ENCODE measurements around the gene CDC14B.
"Not testable (repeated sequence)": the region's sequence is repeated elsewhere in the genome, so short reads cannot be mapped to it uniquely, and the experiment has no call there.

Gene CDC14B

DNA sequence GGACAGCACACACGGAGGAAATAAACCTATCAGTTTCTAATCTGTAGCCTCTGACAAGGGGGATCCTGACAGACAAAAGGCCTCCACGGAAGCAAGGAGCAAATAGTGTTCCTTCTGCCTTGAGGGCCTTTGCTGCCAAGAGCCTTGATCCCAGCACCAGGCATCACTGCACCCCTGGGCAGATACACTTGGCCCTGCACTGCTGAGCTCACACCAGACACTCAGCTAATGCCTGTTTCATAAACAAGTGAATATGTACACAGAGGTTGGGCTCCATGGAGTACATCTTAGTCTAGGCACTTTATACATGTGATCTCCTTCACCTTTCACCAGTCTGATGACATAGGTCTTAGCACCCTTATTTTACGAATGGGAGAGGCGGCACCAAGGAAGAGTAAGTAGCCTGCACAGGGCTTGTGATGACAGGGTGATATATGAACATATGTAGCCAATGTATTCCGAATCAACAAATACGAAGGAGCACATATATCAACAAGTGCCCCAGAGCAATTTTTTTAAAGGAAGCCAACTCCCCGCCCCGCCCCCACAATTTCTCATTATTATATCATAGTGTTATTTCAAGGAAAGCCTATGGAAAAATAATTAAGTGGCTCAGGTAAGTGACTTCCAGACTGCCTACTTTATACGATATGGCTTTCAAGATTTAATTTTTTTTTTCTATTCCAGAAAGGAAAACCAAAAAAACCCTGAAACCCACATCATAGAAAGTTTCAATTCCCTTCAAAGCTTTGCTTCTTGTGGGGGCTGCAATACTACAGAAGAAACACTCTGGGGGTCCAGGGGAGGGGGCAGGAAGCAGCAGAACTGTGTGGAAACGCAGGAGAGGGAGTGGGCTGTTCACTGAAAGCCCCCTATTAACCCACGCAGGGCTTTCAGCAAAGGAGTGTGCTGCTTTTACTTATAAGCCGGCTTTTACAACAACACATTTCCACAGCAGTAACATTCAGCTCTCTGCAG is 32.0 kb downstream of the CDC14B start:
- DNase-seq (ENCODE audit: low read depth, low spot score) = no peak

DNA sequence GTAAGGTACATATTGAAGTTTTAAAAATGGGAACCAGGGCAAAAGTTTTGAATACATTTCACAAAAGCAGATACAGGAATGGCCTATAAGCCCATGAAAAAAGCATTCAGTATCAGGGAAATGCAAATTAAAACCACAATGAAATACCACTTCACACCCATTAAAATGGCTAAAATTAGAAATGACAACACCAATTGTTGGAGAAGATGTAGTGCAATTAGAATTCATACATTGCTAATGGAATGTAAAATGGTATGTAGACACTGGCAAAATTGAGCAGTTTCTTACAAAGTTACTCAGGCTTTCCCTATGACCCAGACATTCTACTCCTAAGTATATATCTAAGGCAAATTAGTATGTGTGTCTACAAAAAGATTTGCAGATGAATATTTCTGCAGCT is 34.2 kb downstream of the CDC14B start:
- no peak for DNase-seq (ENCODE audit: low read depth, low spot score)

DNA sequence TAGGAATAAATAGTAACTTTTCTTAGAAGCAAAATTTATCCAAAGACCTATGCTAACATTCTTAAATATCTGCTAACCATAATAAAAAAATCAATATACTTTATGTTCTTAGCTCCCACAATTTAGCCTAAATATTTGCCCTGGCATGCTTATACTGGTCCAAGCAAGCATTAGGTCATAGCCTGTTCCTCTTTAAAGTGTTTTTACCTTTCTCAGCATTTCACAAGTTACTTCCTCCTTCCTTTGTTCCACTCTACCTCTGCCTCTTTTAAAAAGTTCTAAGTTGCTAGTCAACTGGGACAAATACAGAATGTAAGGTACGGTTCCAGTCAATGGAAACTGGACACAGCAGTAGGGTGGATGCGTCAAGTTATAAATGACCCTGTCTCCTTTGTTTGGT is 37.4 kb downstream of the CDC14B start:
- DNase-seq (ENCODE audit: low read depth, low spot score) = not testable (repeated sequence)

DNA sequence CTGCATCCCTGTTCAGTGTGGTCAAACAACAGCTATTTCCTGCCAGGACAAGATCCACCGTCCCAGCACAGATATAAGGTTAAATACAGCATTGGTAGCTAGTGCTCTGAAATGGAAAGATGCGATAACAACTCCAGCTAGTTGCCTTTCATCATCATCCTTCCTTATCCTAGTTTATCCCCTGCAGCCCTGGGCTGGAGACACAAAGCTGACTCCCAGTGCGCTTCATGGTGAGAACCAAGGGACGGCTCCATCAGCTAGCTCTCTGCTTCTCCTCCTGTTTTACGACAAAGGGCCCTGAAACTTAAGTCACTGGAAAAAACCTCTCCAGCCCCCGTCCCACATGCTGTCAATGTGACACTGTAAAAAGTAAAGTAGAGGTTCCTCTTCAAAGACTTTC is 37.9 kb downstream of the CDC14B start:
- no peak for DNase-seq (ENCODE audit: low read depth, low spot score)

DNA sequence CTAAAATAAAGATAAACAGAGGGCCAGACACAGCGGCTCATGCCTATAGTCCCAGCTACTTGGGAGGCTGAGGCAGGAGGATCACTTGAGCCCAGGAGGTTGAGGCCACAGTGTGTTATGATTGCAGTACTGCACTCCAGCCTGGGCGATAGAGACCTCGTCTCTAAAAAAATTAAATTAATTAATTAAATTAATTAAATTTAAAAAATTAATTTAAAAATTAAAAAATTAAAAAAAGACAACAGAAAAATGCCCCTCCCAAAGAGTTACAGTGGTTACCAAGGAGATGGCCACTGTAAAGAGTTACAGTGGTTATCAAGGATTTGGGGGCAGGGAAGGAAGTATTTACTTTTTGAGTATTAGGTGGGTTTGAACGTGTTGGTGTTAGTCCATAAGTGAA is 38.3 kb downstream of the CDC14B start:
- no peak for DNase-seq (ENCODE audit: low read depth, low spot score)

DNA sequence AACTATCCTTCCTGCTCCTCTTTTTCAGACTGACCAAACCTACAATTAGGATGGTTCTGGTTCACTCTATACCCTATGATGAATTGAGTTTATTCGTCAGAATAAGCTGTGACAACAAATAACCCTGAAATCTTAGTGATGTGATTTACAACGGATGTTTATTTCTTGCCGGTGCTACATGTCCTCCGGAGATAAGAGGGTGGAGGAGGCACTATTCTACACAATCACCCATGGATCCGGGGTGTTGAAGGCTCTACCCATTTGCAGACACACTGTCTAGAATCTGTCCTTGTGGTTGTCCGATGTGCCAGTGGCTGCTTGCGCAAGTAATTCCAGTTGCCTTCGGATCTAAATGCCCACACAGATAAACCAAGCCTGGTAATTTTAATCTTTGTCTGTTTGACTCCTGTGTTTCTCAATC is 44.7 kb downstream of the CDC14B start:
- DNase-seq (ENCODE audit: low read depth, low spot score) = no peak

DNA sequence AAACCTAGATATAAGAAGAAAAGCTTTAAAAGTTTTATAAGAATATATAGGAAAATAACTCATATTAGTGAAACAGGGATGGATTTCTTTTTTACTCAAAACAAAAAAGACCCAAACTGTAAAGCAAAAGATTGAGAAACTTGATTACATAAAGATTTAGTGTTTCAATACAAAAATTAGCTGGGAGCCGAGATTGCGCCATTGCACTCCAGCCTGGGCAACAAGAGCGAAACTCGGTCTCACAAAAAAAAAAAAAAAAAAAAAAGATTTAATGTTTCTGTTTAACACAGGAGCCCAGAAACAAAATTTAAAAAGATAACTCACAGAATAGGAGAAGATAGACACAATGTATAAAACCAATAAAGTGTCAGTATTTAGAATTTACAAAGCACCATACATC is 45.2 kb downstream of the CDC14B start:
- no peak for DNase-seq (ENCODE audit: low read depth, low spot score)

DNA sequence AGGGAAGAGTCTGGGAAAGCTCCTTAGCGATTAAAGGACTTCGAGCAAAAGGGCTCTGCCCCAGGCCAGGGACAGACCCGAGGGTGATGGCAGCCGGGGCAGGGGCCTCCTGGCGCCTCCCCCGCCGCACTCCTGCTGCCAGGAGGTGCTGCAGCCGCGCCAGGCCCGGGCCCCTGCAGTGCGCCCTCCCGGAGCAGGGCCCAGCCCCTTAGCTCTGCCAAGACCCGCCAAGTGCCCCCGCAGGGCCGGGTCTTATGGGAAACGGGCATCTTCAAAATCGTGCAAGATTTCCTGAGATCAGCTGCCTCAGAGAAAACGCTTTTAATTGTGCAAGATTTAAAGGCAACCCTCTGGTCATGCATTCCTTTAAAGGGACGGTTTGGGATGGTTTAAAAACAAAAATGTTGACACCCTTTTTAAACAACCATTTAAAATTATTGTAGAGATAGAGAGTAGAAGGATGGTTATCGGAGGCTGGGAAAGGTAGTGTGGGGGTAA is 52.4 kb downstream of the CDC14B start:
- DNase-seq (ENCODE audit: low read depth, low spot score) = no peak

DNA sequence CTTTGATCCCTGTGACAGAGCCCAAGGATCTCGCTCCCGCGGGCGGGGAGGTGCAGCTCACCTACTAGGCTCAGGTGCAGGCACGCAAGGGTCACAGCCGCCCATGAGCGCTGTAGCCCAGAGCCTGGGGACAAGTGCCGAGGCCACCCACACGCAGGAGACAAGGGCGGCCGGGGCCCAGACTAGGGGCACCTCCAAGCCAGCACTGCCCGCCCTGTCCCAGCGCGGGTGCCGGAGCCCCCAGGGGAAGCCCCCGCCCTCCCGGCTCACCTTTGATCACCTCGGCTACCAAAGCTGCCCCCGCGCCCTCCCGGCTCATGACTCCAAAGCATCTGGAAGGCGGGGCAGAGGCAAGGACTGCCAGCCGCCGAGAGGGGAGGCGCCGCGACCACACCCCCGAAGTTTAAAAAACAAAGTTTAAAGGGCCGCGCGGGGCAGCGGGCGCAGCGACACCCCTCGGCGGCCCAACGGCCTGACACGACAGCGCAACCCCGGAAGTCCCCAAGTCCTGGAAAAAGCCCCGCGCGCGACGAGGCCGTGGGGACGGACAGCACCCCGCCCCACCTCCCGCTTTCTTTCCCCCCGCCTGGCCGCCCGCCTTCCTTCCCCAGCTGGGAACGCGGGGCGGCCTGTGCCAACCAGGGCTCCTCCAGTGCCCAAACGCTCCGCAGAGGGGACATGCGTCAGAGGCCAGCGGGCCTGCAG is 53.0 kb downstream of the CDC14B start:
- peak; percentile 50 for DNase-seq (ENCODE audit: low read depth, low spot score)

DNA sequence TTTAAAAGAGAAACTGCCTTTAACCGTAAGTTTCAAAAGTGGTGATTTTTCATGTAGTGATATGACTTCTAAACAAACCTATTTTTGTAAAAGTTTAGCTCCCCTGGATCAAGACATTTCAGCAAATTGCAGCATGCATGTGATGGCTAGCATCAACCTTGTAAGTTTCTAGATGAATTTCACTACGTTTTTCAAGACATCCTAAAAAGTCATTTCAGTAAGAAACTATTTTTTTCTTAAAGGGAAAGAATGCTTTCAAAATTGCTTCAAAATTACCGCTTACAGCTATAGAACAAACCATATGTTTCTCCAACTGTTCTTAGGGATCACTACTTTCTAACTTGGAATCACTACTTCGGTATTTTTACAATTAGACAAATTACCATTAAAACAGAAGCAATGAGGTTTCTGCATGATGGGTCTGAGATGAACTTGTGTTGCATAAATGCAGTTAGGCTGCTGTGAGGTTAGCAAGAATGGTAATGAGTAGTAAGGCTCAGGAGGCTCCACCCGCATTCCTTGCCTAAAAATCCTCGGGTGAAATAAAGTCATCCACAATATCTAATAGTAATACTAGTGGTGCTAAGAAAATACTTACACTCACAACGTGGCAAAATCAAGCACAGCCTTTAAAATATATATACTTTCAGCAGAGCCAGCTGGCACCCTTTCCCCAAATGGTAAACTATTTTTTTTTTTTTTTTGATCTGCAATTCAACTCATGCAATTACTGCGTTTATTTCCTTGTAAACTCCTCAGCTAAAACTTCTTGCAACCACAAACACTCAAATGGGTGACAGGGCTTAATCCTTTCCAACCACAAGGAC is 53.8 kb downstream of the CDC14B start:
- DNase-seq (ENCODE audit: low read depth, low spot score) = no peak

DNA sequence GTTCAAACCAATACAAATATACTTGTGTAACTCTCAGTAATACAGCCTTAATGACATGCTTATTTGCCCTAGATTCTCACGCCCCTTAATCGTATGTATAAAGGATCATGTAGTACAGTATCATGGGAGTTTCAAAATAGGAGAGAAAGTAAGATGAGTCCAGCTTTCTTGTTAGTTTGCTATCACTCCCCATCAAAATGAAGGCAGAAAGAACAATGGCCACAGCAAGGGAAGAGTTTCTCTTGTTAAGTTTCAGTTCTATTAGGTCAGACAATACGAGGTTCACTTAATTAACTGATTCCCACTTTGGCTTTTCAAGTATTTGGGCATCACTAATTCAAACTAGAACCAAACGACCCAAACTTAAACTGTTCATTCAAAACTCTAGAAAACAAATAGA is 55.4 kb downstream of the CDC14B start:
- no peak for DNase-seq (ENCODE audit: low read depth, low spot score)

DNA sequence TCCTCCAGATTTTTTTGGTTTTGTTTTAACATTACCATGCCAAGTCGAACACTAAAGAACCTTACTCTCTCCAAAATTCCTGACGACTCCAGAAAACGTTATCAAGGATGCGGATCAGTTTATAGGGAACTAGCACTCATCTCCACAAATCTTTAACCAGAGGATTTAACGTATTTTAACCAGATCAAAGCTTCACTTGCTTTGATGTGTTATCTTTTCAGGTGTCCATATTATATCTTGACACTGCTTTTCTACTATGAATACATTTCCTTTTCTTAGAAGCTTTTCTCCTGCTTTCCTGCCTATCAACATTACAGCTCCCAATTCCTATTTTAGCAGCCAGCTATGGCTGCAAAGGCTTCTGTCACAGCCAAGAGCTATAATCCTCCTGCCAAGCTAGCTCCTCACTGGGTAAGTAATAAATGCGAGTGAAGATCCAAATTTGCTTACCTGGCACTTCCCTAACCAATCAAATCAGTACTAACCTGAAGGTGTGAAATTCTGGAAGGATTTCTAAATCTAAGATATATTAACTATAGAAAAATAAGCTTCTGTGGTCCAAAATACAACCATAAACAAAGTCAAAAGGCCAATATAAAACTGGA is 60.2 kb downstream of the CDC14B start:
- no peak for DNase-seq (ENCODE audit: low read depth, low spot score)

DNA sequence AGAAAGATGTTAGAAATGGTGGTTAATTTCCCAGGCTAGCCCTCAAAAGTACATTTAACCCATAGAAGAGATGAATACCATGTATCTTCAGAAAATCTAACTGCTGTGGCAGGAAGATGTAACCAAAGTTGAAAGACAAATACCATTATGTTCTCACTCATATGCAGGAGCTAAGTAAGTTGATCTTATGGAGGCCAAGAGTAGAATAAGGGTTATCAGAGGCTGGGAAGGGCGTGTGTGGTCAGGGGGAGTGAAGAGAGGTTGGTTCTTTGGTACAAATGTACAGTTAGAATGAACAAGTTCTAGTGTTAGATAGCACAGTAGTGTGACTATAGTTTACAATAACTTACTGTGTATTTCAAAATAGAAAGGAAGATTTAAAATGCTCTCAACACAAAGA is 61.7 kb downstream of the CDC14B start:
- DNase-seq (ENCODE audit: low read depth, low spot score) = no peak

DNA sequence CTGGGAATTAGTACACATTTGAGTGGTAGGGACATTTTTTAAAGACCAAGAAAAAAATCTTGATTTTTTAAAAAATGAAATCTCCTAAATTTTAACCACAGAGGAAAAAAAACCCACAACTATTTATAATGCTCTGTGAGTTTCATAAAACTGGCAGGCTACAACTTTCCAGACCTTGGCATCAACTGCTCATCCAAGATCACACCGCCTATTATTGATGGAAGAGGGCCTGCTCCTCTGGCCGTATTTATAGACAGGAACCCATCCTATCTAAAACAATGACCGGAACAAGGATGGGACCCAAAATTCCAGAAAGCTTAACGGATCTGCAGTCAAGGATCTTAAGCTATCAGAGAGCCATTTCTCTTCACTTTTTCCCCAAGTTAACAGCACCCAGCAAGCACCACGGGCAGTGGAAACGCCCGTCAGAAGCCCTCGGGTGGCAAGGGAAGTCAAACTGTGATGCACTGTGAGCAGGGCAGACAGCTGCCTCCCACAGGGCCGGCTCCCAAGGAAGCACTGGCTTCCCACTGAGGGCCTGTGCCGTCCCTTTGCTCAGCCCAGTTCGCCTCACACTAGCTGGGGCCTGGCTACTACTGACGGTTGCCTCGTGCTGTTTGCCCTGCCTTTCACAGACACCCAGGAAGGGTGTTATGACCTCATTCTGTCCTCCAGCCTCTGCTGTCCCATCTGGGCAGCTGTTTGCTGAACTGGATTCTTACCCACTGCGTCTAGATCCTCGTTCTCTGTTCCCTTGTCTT is 62.8 kb downstream of the CDC14B start:
- no peak for DNase-seq (ENCODE audit: low read depth, low spot score)

DNA sequence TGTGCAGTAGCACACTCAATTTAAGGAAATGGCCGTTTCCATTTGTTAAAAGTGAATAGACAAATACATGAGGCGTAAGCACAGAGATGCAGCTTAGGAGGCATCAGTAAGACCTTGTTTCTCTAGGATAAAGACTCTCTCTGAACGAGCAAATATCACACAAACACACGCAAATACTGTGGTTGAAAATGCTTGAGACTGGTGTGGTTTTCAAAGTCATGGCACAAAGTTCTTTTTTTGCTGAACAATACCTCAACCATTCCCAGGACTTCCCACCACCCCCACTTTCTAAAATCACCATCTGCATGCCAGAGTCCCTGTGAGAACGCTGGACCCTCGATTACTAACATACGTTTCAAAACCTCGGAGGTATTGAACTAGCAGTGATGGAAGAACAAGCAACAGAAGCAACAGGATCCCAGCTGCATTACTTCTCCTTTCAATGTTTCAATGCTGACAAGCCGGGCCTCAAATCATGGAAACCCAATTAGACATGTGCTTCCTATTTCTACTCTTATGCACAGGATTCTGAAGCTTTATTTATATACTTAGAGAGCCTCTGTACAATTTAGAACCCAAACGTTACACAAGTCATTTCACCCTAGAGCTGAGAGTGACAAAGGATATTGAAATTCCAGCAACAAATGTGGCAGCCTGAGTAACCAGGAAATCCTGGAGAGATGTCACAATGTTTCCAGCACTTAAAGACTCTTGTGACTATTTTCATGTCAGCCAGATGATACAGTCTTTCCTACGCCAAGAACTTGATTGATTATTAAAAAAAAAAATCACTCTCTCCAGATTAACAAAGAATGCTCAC is 63.9 kb downstream of the CDC14B start:
- no peak for DNase-seq (ENCODE audit: low read depth, low spot score)

DNA sequence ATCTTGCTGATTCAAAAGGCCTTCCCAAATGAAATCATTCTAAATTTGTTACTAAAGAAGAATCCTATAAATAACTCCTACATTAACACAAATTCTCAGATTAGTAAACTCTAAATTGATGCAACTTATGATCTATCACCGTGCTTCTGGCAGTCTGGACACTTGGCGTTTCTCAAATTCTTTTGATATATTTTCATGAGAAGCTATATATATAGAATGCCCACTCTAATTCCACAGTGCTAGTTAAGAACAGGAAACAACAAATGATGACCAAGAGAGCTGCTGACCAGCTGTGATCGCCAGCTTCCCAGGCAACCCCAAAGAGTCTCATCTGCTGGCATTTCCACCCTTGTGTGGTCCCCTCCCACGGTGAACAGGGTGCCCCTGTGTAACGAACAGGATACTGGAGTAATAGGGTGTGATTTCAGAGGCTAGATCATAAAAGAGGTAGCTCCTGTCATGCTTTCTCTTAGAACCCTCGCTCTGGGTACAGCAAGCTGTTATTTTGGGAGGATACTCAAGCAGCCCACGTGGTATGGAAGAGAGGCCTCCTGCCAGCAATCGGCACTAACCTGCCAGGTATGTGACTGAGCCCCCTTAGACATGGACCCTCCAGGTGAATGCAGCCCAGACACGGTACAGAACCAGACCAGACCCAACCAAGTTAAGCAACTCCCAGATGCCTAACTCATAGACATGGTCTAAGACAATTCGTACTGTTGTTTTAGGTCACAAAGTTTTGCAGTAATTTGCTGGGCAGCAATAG is 64.7 kb downstream of the CDC14B start:
- no peak for DNase-seq (ENCODE audit: low read depth, low spot score)

DNA sequence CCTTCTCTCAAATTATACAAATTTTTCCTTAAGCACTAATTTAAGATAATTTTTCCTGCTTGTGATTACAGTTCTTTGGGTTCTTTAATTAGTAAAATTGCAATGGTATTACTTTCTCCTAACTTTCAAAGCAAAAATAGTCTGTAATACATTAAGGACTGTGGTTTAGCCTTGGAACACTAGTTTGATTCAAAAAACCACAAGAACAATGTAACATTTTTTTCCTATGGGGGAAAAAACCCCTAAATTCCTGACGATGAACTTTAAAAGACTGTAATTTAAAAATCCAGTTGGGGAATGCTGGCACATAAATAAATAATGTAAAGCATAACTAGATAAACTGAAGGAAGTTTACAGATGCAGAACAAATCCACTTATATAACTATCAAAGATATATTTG is 65.3 kb downstream of the CDC14B start:
- no peak for DNase-seq (ENCODE audit: low read depth, low spot score)

DNA sequence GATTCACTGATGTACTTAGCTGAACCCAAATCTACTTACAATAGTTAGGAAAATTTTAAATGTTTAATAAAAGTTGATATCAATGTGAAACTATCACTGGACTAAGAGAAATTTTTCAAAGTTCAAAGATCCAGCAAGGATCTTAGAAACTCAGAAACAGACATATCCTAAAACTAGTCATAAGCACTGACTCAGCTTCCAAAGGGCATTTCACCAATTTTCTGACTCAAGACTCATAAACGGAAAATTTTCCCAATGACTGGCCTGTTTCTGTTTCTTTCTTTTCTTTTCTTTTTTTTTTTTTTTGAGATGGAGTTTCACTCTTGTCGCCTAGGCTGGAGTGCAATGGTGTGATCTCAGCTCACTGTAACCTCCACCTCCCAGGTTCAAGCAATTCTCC is 66.6 kb downstream of the CDC14B start:
- DNase-seq (ENCODE audit: low read depth, low spot score) = no peak

DNA sequence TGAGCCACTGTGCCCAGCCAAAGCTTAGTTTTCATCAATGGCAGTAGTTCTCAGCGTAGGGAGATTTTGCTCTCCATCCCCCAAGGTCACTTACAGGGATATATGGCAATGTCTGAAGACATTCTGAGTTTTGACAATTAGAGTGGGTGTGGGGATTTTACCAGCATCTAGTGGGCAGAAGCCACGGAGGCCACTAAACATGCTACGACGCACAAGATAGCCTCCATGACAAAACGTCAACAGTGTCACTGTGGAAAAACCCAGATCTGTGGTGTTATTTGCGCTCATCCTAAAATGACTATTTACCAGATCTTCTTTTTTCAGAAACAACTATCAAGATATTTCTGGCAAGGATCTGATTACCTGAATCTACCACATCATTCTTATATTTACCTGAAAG is 68.2 kb downstream of the CDC14B start:
- no peak for DNase-seq (ENCODE audit: low read depth, low spot score)
